ENCODE results near the gene C1orf167.

DNA sequence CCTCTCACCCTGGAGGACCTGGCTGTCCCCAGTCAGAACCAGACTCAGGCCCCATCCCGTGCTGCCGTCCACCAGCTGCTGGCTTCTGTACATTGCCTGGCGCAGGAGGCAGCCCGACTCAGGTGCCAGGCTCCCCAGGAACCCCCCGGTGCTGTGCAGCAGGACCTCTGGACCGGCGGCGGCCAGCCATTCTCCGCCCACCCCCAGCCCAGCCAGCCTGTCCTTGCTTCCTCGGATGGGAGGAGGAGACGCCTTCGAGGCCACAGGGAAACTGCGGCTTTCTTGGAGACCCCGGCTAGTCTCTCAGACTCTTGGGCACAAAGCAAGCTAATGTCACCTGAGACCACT lies 4.4 kb downstream of the C1orf167 start:
- TF ChIP-seq CTCF (IDR thresholded peaks at IDR 0.05), result no peak
- no peak for TF ChIP-seq POLR2A (IDR thresholded peaks at IDR 0.05)
